Measurements from ENCODE around the gene TBC1D20. TPM values are rescaled to one million over a fixed set of nuclear protein-coding genes. Genes with fewer than 3 reads are reported as not detected.
A peak's percentile ranks its signal among the peaks of the same experiment; 100 is the strongest.

The TBC1D20 gene
- total and polyA plus RNA-seq, 2 experiments from 2014 or later, result 4.8 to 15.0 TPM

GRCh38 chr20:408843-409696 lies 53.3 kb downstream of the TBC1D20 start:
- Mint-ChIP-seq H3K4me1 (peaks cover 22% of the 10 kb centered on the region), H3K27ac (peak overlapping the region; percentile 60), H3K36me3 (ENCODE audit: low read depth) (peaks cover 46% of the 10 kb centered on the region), H3K9me3 (peaks cover 9% of the 10 kb centered on the region), H3K27me3 (ENCODE audit: insufficient read depth, low read depth, poor library complexity) (peaks cover 6% of the 10 kb centered on the region), H3K4me3 (peak overlapping the region; percentile 90)
- Histone ChIP-seq H3K27me3 (ENCODE audit: insufficient read depth) (no peaks in the 10 kb centered on the region), H4K20me1 (replicated peaks; ENCODE audit: insufficient read depth) (peaks cover 10% of the 10 kb centered on the region), H3K27ac (ENCODE audit: low read depth) (no peak overlapping the region), H3K36me3 (ENCODE audit: insufficient read depth) (peaks cover 25% of the 10 kb centered on the region), H3K4me1 (ENCODE audit: insufficient read depth) (peaks cover 14% of the 10 kb centered on the region), H3K4me2 (peak overlapping the region; percentile 99), H3K4me3 (peak overlapping the region; percentile 97), H3K9me2 (ENCODE audit: insufficient read depth) (no peaks in the 10 kb centered on the region), H3F3A (replicated peaks; ENCODE audit: low read depth) (peaks cover 5% of the 10 kb centered on the region; the same call in 1 of the 2 replicates), H2AFZ (peak overlapping the region; percentile 78; the same call in 1 of the 2 replicates), H3K79me2 (replicated peaks; ENCODE audit: insufficient read depth) (peaks cover 56% of the 10 kb centered on the region)
- DNase-seq (ENCODE audit: low spot score) (no peak), ATAC-seq (peak; percentile 10)
- no peak for TF ChIP-seq REST (IDR thresholded peaks at IDR 0.05; ENCODE audit: unreplicated experiment)
- no peak for TF ChIP-seq JUNB (IDR thresholded peaks at IDR 0.05; ENCODE audit: unreplicated experiment)
- no peak for TF ChIP-seq ZNF331 (CRISPR knock-in tag; IDR thresholded peaks at IDR 0.05; ENCODE audit: low read depth)
- no peak for TF ChIP-seq STAT1 (IDR thresholded peaks at IDR 0.05; ENCODE audit: unreplicated experiment)
- no peak for TF ChIP-seq NANOG (IDR thresholded peaks at IDR 0.05; ENCODE audit: borderline replicate concordance)
- no peak for TF ChIP-seq EZH2phosphoT487 (IDR thresholded peaks at IDR 0.05; ENCODE audit: unreplicated experiment)
- no peak for TF ChIP-seq ZNF114 (CRISPR knock-in tag; IDR thresholded peaks at IDR 0.05)
- no peak for TF ChIP-seq POLR2AphosphoS5 (IDR thresholded peaks at IDR 0.05; ENCODE audit: low read depth)

GRCh38 chr20:407953-408842 lies 54.1 kb downstream of the TBC1D20 start, which contains the start of gene RBCK1:
Gene RBCK1 (plus strand): TSS chr20:408299. CDS start chr20:408758, 459 bp downstream.
- Histone ChIP-seq H3F3A (replicated peaks; ENCODE audit: low read depth) (peaks cover 5% of the 10 kb centered on the region; the same call in 1 of the 2 replicates), H4K20me1 (replicated peaks; ENCODE audit: insufficient read depth) (peaks cover 5% of the 10 kb centered on the region), H3K27me3 (ENCODE audit: insufficient read depth) (no peaks in the 10 kb centered on the region), H3K36me3 (ENCODE audit: insufficient read depth) (peaks cover 24% of the 10 kb centered on the region), H3K4me1 (ENCODE audit: insufficient read depth) (peaks cover 14% of the 10 kb centered on the region), H3K4me2 (peak within 1 kb of the TSS; percentile 99), H3K27ac (ENCODE audit: low read depth) (peak within 1 kb of the TSS; percentile 96), H2AFZ (peak within 1 kb of the TSS; percentile 96), H3K9me2 (ENCODE audit: insufficient read depth) (no peaks in the 10 kb centered on the region), H3K79me2 (replicated peaks; ENCODE audit: insufficient read depth) (peaks cover 47% of the 10 kb centered on the region), H3K4me3 (peak within 1 kb of the TSS; percentile 97)
- Mint-ChIP-seq H3K27ac (peak within 1 kb of the TSS; percentile 91), H3K27me3 (ENCODE audit: insufficient read depth, low read depth, poor library complexity) (peaks cover 8% of the 10 kb centered on the region), H3K36me3 (ENCODE audit: low read depth) (peaks cover 42% of the 10 kb centered on the region), H3K4me3 (peak within 1 kb of the TSS; percentile 90), H3K4me1 (peaks cover 22% of the 10 kb centered on the region), H3K9me3 (peaks cover 12% of the 10 kb centered on the region)
- DNase-seq (ENCODE audit: low spot score) (peak; percentile 83), ATAC-seq (peak; percentile 52)
- TF ChIP-seq REST (IDR thresholded peaks at IDR 0.05; ENCODE audit: unreplicated experiment), result no peak

Data from GM23338 (cell line).